ENCODE measurements around the gene CLIC1. TPM values are rescaled to one million over a fixed set of nuclear protein-coding genes. Genes with fewer than 3 reads are reported as not detected.

CLIC1 gene
- total RNA-seq (ENCODE audit: low replicate concordance): 234 and 307 TPM in 2 replicates

GRCh38 chr6:31736021-31736767 lies at the start of gene CLIC1:
CLIC1 (minus strand) TSS chr6:31736530; CDS start chr6:31736300, 230 bp downstream.
- peak within 1 kb of the TSS; percentile 99 for H3K4me2 ChIP-seq
- peaks cover 2% of the 10 kb centered on the region for H3K27me3 Mint-ChIP-seq (ENCODE audit: insufficient read depth, low read depth)
- peak; percentile 88 for DNase-seq (ENCODE audit: low spot score)
- peak within 1 kb of the TSS; percentile 100 for H3K27ac Mint-ChIP-seq
- H3K9me3 ChIP-seq (ENCODE audit: low read depth): no peaks in the 10 kb centered on the region
- H3K36me3 ChIP-seq: peaks cover 5% of the 10 kb centered on the region
- H3K4me1 ChIP-seq: peaks cover 43% of the 10 kb centered on the region
- H3K27me3 ChIP-seq: no peaks in the 10 kb centered on the region
- peaks cover 47% of the 10 kb centered on the region for H3K79me2 ChIP-seq (ENCODE audit: low read depth)
- H3K4me3 Mint-ChIP-seq: peak within 1 kb of the TSS; percentile 94
- H3K27ac ChIP-seq: peak within 1 kb of the TSS; percentile 85
- H2AFZ ChIP-seq (replicated peaks): peak within 1 kb of the TSS; percentile 1
- peak within 1 kb of the TSS; percentile 67 for H3K9ac ChIP-seq
- H3K4me1 Mint-ChIP-seq: peaks cover 68% of the 10 kb centered on the region
- no peaks in the 10 kb centered on the region for H3K9me3 Mint-ChIP-seq
- H3K36me3 Mint-ChIP-seq: peaks cover 17% of the 10 kb centered on the region
- peaks cover 15% of the 10 kb centered on the region for H4K20me1 ChIP-seq (ENCODE audit: low read depth)
- peak within 1 kb of the TSS; percentile 92 for H3K4me3 ChIP-seq
- H3F3A ChIP-seq (ENCODE audit: low read depth): peaks cover 71% of the 10 kb centered on the region
- TF ChIP-seq EZH2phosphoT487 (IDR thresholded peaks at IDR 0.05): no peak

GRCh38 chr6:31785475-31785874 lies 49.1 kb upstream of the CLIC1 start:
- Histone ChIP-seq H3K36me3 (peaks cover 4% of the 10 kb centered on the region), H3F3A (ENCODE audit: low read depth) (peaks cover 6% of the 10 kb centered on the region), H3K4me3 (no peak overlapping the region), H3K4me2 (no peak overlapping the region), H3K4me1 (no peaks in the 10 kb centered on the region), H2AFZ (replicated peaks) (no peak overlapping the region), H4K20me1 (ENCODE audit: low read depth) (no peaks in the 10 kb centered on the region), H3K9ac (no peak overlapping the region), H3K79me2 (ENCODE audit: low read depth) (no peaks in the 10 kb centered on the region), H3K27me3 (no peaks in the 10 kb centered on the region), H3K27ac (no peak overlapping the region), H3K9me3 (ENCODE audit: low read depth) (no peaks in the 10 kb centered on the region)
- no peaks in the 10 kb centered on the region for H3K9me3 Mint-ChIP-seq
- H3K4me3 Mint-ChIP-seq: no peak overlapping the region
- no peak overlapping the region for H3K27ac Mint-ChIP-seq
- peaks cover 2% of the 10 kb centered on the region for H3K27me3 Mint-ChIP-seq (ENCODE audit: insufficient read depth, low read depth)
- DNase-seq (ENCODE audit: low spot score): no peak
- peaks cover 18% of the 10 kb centered on the region for H3K36me3 Mint-ChIP-seq
- H3K4me1 Mint-ChIP-seq: no peaks in the 10 kb centered on the region
- no peak for TF ChIP-seq EZH2 (IDR thresholded peaks at IDR 0.05)
- no peak for TF ChIP-seq EZH2phosphoT487 (IDR thresholded peaks at IDR 0.05)
- TF ChIP-seq CTCF (IDR thresholded peaks at IDR 0.05): no peak

GRCh38 chr6:31784098-31784925 lies 48.0 kb upstream of the CLIC1 start:
- Histone ChIP-seq H3K79me2 (ENCODE audit: low read depth) (no peaks in the 10 kb centered on the region), H3K27me3 (no peaks in the 10 kb centered on the region), H3K27ac (no peak overlapping the region), H3K9ac (no peak overlapping the region), H3K9me3 (ENCODE audit: low read depth) (no peaks in the 10 kb centered on the region), H3F3A (ENCODE audit: low read depth) (peaks cover 4% of the 10 kb centered on the region), H4K20me1 (ENCODE audit: low read depth) (no peaks in the 10 kb centered on the region), H3K4me3 (no peak overlapping the region), H3K4me1 (no peaks in the 10 kb centered on the region), H3K4me2 (no peak overlapping the region), H3K36me3 (no peaks in the 10 kb centered on the region), H2AFZ (replicated peaks) (no peak overlapping the region)
- no peak overlapping the region for H3K27ac Mint-ChIP-seq
- H3K4me1 Mint-ChIP-seq: no peaks in the 10 kb centered on the region
- DNase-seq (ENCODE audit: low spot score): no peak
- TF ChIP-seq CTCF (IDR thresholded peaks at IDR 0.05) (no peak), EZH2phosphoT487 (IDR thresholded peaks at IDR 0.05) (no peak), EZH2 (IDR thresholded peaks at IDR 0.05) (no peak)
- H3K36me3 Mint-ChIP-seq: peaks cover 20% of the 10 kb centered on the region
- no peaks in the 10 kb centered on the region for H3K9me3 Mint-ChIP-seq
- H3K4me3 Mint-ChIP-seq: no peak overlapping the region
- H3K27me3 Mint-ChIP-seq (ENCODE audit: insufficient read depth, low read depth): peaks cover 2% of the 10 kb centered on the region

Measured in neural progenitor cell (in vitro differentiated cells).